HL-60/S4 treated with phorbol 12-myristate 13-acetate at 8.2 ng/mL for 4 days and 3 days (cell line): ENCODE measurements around the gene SLC22A6.

ENCODE experiments used
- in situ Hi-C: fragments of 300-500 bp; cut with MboI; formaldehyde crosslinking; loops from 2 replicates; pipeline ENCODE4 v1.15.0; 2022; ENCODE audit warnings: low sequenced_read_pairs

The SLC22A6 gene, protein sequence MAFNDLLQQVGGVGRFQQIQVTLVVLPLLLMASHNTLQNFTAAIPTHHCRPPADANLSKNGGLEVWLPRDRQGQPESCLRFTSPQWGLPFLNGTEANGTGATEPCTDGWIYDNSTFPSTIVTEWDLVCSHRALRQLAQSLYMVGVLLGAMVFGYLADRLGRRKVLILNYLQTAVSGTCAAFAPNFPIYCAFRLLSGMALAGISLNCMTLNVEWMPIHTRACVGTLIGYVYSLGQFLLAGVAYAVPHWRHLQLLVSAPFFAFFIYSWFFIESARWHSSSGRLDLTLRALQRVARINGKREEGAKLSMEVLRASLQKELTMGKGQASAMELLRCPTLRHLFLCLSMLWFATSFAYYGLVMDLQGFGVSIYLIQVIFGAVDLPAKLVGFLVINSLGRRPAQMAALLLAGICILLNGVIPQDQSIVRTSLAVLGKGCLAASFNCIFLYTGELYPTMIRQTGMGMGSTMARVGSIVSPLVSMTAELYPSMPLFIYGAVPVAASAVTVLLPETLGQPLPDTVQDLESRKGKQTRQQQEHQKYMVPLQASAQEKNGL

DNA sequence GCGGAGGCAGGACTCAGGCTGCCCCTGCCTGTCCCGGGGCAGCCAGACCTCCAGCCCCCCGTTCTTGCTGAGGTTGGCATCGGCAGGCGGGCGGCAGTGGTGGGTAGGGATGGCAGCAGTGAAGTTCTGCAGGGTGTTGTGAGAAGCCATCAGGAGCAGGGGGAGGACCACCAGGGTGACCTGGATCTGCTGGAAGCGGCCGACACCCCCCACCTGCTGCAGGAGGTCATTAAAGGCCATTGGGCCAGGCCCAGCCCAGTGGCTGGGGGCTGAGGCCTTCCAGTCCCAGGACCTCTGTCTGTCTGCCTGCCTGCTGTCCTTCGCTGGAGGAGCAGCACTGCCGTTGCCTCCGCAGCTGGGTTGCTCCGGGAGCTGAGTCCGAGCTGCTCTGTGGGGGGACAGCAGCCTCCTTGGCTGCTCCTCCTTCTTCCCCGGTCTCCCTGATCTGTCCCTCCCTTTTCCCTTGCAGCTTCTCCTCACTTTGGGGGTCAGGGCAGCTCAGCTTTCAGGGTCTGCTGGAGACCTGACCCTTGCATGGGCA is at the start of gene SLC22A6:
SLC22A6 (minus strand) TSS at position 517 of the 541 bp plus-strand sequence; CDS start at position 240, 277 bp downstream.
- in situ Hi-C loops = no loop called here

DNA sequence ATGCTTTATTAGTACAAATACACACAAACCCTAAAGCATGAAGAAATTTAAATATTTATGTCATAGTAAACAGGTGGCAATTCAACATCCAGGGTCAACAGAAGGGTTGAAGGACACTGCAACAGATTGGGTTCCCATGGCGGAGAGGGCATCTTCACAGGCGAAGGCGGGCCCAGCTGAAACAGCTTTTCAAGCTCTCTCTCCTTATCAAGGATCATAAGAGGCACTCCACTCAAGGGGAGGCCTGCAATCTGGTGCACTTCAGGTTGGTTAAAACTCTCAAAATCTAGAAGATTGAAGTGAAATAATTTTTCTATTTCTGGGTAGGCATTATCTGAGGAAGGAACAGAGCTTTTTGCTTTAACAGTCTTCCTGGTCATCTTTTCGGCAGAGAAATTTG is 47.7 kb upstream of the SLC22A6 start:
- in situ Hi-C loops = no loop called here

DNA sequence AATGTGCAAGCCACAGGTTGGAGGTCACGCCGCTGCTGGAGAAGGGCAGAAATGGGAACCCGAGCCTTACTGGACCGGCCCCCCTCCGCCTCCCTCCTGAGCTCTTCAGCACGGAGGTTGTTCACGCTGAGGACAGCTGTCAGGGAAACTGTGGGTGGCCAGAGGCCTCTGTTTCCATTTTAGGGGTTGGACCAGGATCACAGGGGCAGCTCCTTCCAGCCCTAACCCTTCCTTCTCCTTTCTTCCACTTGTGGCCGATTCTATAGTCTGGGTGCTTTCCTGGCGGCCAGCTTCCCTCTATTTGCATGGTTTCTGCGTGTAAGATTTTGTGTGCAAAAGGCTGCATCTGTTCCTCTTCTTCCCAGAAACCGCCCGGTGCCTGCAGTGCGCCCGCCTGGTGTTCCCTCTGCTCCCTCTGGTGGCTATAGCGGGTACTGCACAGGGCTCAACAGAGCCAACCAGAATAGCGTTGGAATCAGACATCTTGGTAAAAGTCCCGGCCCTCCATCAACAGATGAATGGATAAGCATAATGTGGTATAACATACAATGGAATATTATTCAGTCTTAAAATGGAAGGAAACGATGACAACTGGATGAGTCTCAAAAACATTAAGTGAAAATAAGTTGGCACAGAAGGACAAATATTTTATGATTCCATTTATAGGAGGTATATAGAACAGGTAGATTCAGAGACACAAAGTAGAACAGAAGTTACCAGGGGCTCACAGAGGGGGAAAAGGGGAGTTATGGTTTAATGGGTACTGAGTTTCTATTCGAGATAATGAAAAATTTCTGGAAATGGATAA is 39.3 kb upstream of the SLC22A6 start:
- in situ Hi-C loops = loop anchor here (10.0 kb wide), 1 partner anchor 119 kb away; no protein-coding TSS in a partner anchor

DNA sequence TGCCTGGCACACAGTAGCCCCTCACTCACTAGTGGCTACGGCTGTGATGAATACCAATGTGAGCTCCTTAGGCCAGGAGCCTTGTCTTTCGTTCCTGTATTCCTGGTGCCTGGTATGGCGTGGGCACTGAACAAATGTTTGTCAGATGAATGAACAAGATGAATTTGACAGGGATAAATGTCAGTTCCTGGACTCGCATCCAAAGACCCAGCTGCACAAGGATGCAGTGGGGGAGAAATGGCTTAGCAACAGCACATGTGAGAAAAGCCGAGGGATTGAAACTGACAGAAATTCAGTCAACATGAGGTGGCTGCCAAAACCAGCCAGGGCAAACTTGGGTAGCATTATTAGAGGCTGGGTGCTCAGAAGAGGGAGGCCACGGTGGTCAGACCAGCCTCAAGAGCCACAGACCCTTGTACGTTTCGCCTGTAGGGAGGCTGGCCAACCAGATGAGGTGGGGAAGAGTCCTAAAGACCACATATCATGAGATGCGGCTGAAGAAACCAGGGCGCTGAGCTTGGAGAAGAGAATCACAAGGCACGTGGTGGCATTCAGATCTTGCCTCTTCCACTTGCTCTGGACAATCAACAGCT is 38.6 kb upstream of the SLC22A6 start:
- in situ Hi-C loops = loop anchor here (10.0 kb wide), 1 partner anchor 119 kb away; no protein-coding TSS in a partner anchor

DNA sequence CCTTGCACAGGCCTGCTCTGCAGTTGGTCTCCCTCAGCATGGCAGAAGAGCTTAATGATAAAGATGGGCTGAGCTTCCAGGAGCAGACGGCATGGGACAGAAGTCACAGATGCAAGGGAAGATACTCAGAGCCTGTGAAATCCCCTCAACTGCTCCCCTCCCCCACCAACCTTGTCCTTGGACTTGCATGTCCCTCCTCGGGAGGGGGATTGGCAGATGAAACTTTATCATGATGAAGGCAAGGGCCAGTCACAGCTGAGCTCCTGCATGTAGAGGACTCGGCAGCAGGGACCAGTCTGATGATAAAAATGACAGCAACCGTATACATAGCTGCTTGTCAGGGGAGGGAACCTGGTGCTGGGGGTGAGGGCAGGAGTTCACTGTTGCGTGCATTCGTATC is 37.7 kb upstream of the SLC22A6 start:
- in situ Hi-C loops = loop anchor here (10.0 kb wide), 1 partner anchor 118 kb away; no protein-coding TSS in a partner anchor

DNA sequence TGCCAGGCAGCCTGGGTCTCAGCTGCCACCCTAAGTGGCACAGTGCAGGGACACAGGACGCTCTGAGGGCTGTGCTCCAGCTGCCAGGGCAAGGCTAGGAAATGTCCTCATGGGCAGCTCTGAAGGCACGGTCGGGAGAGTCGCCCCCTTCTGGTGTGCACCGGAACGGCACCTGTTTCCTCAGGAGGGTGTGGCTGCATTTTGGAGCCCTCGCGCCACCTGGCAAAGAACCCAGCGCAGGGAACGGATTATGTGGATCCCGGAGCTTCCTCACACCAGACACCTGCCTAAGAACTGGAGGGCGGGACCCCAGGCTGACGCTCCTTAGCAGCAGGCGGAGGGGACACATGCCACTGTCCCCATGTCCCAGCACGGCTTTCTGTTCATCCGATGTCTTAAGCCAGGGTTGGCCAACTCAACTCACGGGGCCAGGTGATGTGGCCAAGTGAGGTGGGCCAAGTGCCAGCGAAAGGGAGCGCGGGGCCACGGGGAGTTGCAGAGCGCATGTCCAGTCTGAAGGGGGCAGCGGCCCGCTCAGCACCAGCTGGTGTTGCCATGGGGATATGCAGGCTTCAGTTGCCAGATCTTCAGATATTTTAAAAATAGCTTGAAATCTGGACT is 36.0 kb upstream of the SLC22A6 start:
- in situ Hi-C loops = loop anchor here (10.0 kb wide), 1 partner anchor 116 kb away; no protein-coding TSS in a partner anchor

DNA sequence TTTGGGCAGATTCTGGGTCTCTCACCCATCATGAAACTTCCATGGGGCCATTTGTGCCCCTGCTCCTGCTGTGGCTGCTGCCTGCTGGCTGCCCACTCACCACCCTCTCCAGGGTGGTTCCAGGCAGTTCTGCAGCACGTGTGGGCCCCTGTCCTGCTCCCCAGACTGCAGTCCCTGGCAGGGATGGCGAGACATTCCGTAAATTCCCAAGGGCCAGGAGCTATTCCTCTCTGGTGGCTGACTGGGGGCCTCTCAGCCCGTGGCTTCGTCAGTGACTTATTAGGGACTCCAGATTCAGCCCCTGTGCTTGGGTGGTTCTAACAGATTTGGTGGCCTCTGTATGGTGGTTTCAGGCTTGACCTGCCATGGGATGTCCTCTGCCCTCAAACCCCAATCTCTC is 34.7 kb upstream of the SLC22A6 start:
- in situ Hi-C loops = no loop called here

DNA sequence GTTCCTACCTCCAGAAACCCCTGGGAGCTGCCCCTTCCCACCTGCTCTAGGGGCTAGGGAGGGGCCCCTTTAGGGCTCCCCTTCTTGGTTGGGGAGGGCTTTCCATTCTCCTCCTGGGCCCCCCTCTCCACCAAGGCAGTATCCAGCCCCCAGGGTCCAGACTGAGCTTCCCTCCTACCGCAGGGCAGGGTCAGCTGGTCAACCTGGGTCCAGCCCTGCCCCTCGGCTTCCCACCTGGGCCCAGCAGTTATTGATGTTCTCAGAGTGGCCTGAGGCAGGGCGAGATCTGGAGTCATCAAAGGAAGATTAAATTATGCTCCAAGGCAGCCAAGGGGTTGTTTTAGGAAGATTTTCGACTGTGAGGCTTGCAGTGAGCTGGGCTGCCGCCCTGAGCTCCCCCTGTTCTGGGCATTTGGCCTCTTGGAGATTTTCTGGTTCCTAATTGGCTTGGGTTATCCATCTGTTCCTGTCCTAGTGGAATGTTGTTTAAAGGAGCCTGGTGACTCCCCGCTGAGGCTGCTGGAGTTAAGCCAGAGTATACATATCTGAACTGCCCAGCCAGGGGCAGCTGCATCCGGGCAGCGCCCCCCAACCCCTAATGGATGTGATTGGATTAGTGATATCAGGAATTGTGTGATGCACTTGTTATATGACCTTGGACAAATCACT is 32.7 kb upstream of the SLC22A6 start:
- in situ Hi-C loops = no loop called here

DNA sequence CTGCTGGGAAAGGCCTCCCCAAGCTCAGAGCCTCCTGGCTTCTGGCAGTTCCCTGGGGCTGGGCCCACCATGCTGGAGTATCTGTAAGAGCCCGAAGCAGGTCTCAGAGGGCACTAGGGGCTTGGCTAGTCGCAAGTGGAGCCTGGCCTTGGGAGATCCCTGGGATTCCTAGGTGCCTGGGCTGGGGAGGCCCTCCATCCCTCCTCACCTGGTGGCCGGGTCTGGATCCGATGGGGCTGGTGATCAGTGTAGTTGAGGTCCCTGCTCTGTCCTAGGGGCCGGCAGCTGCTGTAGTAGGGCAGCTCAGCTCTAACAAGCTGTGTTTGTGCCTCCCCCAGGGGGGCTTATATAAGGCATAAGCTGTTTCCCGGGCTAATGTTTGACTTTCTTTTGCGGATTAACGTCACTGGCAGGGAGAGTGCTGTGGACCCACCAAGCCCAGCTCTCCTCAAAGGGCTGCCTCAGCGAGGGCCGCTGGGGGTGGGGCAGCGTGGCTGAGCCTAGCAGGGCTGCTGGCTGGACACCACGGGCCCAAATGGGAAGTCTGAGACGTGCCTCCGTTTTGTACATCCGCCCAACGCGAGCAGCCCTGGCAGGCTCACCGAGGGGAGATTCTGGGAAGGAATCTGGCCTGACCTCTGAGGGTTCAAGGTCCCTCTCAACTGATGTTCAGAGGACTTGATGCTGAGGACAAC is 30.9 kb upstream of the SLC22A6 start, which contains the start of gene SLC22A8:
SLC22A8 (minus strand) TSS at position 321 of the 695 bp plus-strand sequence. CDS start 883 bp downstream, outside the sequence.
- in situ Hi-C loops = no loop called here

DNA sequence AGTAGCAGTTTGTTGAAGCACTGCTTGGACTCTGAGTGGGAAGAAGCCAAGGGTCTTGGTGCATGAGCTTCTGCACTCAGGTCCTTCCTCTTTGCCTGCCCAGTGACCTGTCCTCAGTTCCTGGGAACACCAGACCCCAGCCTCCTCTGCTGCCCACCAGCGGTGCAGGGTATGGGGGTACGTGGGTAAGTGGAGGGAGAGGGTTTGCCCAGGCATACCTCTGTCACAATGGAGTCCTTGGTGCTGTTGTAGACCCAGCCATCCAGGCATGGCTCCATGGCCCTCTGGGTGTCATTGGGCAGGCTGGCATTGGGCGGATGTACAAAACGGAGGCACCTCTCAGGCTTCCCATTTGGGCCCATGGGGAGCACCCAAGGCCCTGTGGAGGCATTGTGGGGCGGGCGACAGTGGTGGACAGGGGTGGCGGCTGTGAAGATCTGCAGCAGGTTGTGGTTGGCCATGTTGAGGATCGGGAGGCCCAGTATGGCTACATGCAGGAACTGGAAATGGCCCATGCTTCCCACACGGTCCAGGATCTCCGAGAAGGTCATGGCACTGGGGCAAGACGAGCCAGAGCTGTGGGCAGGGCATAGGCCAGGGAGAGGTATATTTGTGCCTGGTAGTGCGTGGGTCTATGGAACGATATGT is 29.8 kb upstream of the SLC22A6 start:
- in situ Hi-C loops = no loop called here

DNA sequence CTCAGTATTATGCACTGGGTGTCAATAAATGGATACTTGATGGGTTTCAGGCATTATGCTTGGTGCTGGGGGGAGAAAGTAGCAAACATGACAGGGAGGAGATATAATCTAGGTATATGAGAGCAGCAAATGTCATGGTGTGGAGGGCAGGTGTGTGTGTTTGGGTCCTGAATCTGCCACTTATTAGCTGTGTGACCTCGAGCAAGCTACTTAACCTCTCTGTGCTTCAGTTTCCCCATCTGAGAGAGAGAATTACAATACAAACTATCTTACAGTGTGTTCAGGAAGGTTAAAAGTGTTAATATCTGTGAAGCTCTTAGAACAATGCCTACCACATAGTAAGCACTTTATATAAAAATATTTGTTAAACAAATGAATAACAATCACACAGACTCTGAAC is 28.1 kb upstream of the SLC22A6 start:
- in situ Hi-C loops = no loop called here

DNA sequence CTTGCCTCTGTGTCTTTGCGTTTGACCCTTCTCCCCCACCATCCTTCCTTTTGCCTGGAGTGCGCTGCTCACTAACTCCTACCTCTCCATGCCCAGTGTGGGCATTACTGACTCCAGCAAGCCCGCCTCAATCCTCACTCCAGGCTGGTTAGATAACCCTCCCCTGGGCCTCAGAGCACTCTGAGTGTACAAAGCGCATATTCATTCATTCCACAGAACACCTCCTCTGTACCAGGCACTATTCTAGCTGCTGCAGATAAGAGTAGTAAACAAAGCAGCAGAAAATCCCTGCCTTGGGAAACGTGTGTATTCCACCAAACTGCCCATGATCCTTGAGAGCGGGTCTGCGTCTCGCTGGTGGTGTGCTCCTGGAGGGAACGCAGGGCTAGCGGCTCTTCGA is 27.7 kb upstream of the SLC22A6 start:
- in situ Hi-C loops = no loop called here

DNA sequence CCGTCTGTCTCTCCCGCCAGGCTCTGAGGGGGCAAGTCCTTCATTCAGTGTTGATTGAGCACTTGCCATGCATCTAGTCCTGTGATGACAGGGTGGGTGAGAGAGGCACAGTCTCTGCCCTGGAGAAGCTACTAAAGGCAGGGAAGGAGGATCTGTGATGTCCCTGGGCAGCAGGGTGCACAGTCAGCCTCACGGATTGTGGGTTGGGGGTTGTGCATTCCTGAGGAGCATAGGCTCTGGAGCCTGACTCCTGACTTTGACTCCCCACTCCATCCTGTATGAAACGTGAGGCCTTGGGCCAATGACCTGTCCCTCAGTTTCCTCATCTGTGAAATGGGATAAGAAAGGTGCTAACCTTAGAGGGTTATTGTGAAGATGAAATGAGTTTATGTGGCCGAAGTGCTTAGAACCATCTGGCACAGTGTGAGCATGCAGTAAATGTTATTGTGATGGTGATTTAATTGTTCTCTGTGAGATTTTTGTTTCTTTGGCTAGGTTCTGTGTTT is 26.2 kb upstream of the SLC22A6 start:
- in situ Hi-C loops = no loop called here

DNA sequence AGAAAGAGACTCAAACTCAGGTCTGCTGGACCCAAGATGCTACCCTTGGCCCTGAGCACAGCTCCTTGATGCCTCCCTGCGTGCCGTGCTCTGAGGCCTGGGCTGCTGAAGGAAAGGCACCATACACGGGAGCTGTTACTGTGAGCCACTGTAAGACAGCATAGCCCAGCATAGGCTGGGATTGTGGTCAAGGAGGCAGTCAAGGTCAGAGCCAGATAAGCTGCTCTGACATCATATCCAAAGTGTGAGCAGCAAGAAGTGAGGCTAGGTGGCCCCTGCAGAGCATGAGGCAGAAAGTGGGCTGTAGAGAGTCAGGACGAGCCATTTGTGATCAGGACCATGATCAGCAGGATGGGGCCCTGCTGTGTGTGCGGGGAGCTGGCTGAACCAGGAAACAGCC is 23.2 kb upstream of the SLC22A6 start:
- in situ Hi-C loops = no loop called here

DNA sequence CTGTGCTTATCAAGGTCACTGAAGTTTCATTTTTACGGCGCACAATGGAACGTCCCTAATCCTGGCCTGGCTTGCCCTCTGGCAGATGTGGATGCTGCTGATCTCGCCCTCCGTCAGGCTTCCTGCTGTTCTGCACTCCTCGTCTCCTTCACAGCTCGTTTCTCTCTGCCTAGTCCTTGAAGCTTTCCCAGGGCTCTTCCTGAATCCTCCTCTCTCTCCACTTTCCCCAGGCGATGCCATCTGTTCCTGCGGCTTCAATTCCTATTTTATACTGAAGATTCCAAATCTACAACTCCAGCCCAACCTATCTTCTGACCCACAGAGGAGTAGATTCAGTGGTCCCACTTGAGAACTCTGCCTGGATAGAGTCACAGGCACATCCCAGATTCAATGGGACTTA is 16.7 kb upstream of the SLC22A6 start:
- in situ Hi-C loops = no loop called here

DNA sequence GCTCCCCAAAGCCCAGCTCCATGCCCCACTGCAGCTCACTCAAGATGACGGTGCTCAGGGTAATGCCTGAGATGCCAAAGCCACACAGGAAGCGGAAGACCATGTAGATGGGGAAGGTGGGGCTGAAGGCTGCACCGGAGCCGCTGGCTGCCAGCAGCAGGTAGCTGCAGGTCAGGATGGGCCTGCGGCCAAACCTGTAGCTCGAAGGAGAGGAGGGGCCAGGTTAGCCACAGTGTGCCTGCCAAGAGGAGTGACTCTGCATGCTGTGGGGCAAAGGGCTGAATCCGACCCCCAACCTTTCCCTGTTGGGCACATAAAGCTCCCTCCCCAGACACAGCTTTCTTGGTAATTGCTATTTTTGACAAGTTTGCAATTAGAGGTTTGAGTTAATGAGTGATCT is 14.9 kb upstream of the SLC22A6 start:
- in situ Hi-C loops = no loop called here

DNA sequence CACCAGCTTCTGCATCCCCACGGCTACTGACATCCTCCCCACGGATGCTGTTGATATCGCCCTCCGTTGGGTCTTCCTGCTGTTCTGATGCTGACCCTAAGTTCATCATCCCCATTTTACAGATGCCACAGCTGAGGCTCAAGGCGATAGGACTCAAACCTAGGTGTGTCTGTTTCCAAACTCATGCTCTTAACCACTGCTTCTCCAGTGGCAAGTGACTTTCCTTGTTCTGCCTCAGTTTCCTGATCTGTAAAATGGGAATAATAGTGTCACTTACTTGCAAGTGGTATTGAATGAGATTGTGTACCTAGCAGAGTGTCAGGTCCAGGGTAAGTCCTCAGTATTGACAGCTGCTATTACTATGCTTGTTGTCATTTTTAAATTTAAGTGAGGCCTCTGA is 14.4 kb upstream of the SLC22A6 start:
- in situ Hi-C loops = no loop called here

DNA sequence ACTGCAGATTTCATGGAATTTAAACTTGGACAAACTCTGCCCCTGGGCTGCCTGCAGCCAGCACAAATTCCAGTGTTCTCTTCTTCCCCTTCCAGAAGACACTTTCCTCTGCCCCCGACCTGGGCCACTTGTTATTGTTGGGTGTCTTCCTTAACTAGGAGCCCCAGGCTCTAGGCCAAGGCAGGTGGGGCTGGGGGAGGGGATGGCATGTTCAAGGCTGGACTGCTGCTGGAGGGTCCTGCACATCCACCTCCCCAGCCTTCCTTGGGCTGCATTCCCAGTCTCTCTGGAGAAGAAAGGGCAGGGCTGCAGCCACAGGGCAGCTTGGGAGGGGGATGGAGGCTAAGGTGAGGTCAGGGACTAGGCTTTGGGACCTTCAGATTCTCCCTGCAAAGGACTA is 11.5 kb upstream of the SLC22A6 start:
- in situ Hi-C loops = no loop called here
